Endothelial cell of umbilical vein (primary cell): Measurements from ENCODE around the gene CCNA1. TPM values are rescaled to one million over a fixed set of nuclear protein-coding genes. Genes with fewer than 3 reads are reported as not detected.

ENCODE experiments used
- BruUV-seq: library from RNA; stranded (reverse); fragments of 400-500 nt; replicated peaks from 2 replicates; lab custom pipeline; 2021; lab: Mats Ljungman, UMichigan
- CTCF ChIA-PET: fragments of 300-600, 350-600 bp; sonication (Branson Sonifier 250); formaldehyde crosslinking; loops from one replicate; lab custom pipeline; 2021; ENCODE audit warnings: antibody characterized with exemption, inconsistent platforms; lab: Charles Lee
- POLR2A ChIA-PET: fragments of 300-600, 350-600 bp; sonication (Branson Sonifier 250); formaldehyde crosslinking; loops from one replicate; lab custom pipeline; 2021; ENCODE audit warnings: antibody characterized with exemption, inconsistent platforms; lab: Charles Lee
- DNase-seq: peaks from one replicate; pipeline ENCODE4 v3.0.0-alpha.2; 2011; ENCODE audit warnings: low read depth, low spot score
- FAIRE-seq: peaks from 2 replicates; lab custom pipeline; 2011; peaks lifted over from hg19 to GRCh38; lab: Jason Lieb, UNC
- H2AFZ ChIP-seq: 2 replicates; pipeline ENCODE4 v1.6.0; 2012; ENCODE audit warnings: low read depth, low read length, control low read depth, inconsistent platforms
- H3K27ac ChIP-seq: 2 replicates; pipeline ENCODE4 v1.5.1; 2011; ENCODE audit warnings: low read depth, mild to moderate bottlenecking, control low read depth, low read length, moderate library complexity; ENCODE audit not compliant: insufficient read depth
- H3K27me3 ChIP-seq, 2 experiments: 2 replicates each; pipeline versions ENCODE4 v1.6.0 to v1.6.1; 2011; ENCODE audit warnings: low read length in 2 of 2, mixed read lengths in 1 of 2; ENCODE audit not compliant: control insufficient read depth in 2 of 2, insufficient read depth in 2 of 2
- H3K36me3 ChIP-seq, 2 experiments: 2 replicates in 1 of 2; 3 replicates in 1 of 2; pipeline ENCODE4 v1.5.1; 2011; ENCODE audit warnings: low read length in 2 of 2, mild to moderate bottlenecking in 1 of 2, moderate library complexity in 1 of 2; ENCODE audit not compliant: control insufficient read depth in 2 of 2, insufficient read depth in 2 of 2; ENCODE audit errors: extremely low read depth in 1 of 2
- H3K4me1 ChIP-seq: 3 replicates; pipeline ENCODE4 v1.5.1; 2011; ENCODE audit warnings: mild to moderate bottlenecking, low read length; ENCODE audit not compliant: control insufficient read depth, insufficient read depth; ENCODE audit errors: extremely low read depth
- H3K4me2 ChIP-seq: 2 replicates; pipeline ENCODE4 v1.6.1; 2011; ENCODE audit warnings: low read length, control low read depth, mixed read lengths; ENCODE audit not compliant: insufficient read depth
- H3K4me3 ChIP-seq, 3 experiments: fragments of 200-600 bp in 1 of 3; sonication (generic), shearing (Covaris generic) in 1 of 3; replicated peaks in 1 of 3; 2 replicates each; pipeline ENCODE4 v1.5.1; 2011 to 2016; ENCODE audit warnings: control low read depth in 3 of 3, low read length in 3 of 3, mild to moderate bottlenecking in 2 of 3, inconsistent platforms in 1 of 3, low read depth in 1 of 3, moderate library complexity in 1 of 3; ENCODE audit not compliant: insufficient read depth in 1 of 3
- H3K79me2 ChIP-seq: 2 replicates; pipeline ENCODE4 v1.6.0; 2012; ENCODE audit warnings: low read length, inconsistent platforms; ENCODE audit not compliant: control insufficient read depth, insufficient read depth
- H3K9ac ChIP-seq: replicated peaks from 2 replicates; pipeline ENCODE3; 2011; ENCODE audit warnings: low read length, control low read depth; ENCODE audit not compliant: insufficient read depth; ENCODE audit errors: extremely low read depth
- H3K9me1 ChIP-seq: replicated peaks from 3 replicates; pipeline ENCODE4 v1.6.0; 2011; ENCODE audit warnings: mild to moderate bottlenecking, low read length; ENCODE audit not compliant: control insufficient read depth, insufficient read depth; ENCODE audit errors: extremely low read depth
- H3K9me3 ChIP-seq: replicated peaks from 2 replicates; pipeline ENCODE4 v1.5.1; 2012; ENCODE audit warnings: low read length, inconsistent platforms; ENCODE audit not compliant: control insufficient read depth, insufficient read depth
- H4K20me1 ChIP-seq: replicated peaks from 2 replicates; pipeline ENCODE3; 2011; ENCODE audit warnings: mild to moderate bottlenecking, low read length; ENCODE audit not compliant: control insufficient read depth, insufficient read depth; ENCODE audit errors: extremely low read depth
- CTCF ChIP-seq, 2 donors: IDR thresholded peaks; 1 replicate in 1 of 2; 2 replicates in 1 of 2; pipeline ENCODE4 v1.5.1; 2011; ENCODE audit warnings: low read length in 2 of 2, mild to moderate bottlenecking in 2 of 2, moderate library complexity in 2 of 2, control low read depth in 1 of 2, inconsistent platforms in 1 of 2, low read depth in 1 of 2; ENCODE audit not compliant: insufficient read depth in 1 of 2; ENCODE audit errors: extremely low read depth in 1 of 2
- EZH2 ChIP-seq: IDR thresholded peaks from 2 replicates; pipeline ENCODE4 v1.6.1; 2012; ENCODE audit warnings: borderline replicate concordance, low read depth, mild to moderate bottlenecking, moderate library complexity, low read length, inconsistent platforms; ENCODE audit not compliant: severe bottlenecking
- GATA2 ChIP-seq: IDR thresholded peaks from 2 replicates; pipeline ENCODE4 v1.7.0; 2011; ENCODE audit warnings: low read depth, mild to moderate bottlenecking, moderate library complexity, mixed read lengths, low read length; ENCODE audit not compliant: insufficient read length, insufficient read depth
- JUN ChIP-seq: IDR thresholded peaks from 2 replicates; pipeline ENCODE4 v1.6.1; 2011; ENCODE audit warnings: borderline replicate concordance, low read depth; ENCODE audit not compliant: insufficient read length, insufficient read depth
- MAX ChIP-seq: IDR thresholded peaks from 2 replicates; pipeline ENCODE4 v1.6.1; 2011; ENCODE audit not compliant: insufficient read depth, insufficient read length
- MYC ChIP-seq: IDR thresholded peaks from one replicate; pipeline ENCODE4 v1.6.1; 2011; ENCODE audit warnings: mild to moderate bottlenecking, low read depth, low read length
- POLR2A ChIP-seq: IDR thresholded peaks from 2 replicates; pipeline ENCODE4 v1.6.1; 2012; ENCODE audit warnings: low read depth, mild to moderate bottlenecking, control low read depth, low read length
- POLR2AphosphoS5 ChIP-seq: IDR thresholded peaks from 2 replicates; pipeline ENCODE4 v1.6.1; 2012; ENCODE audit warnings: low read depth, mild to moderate bottlenecking, control low read depth, low read length, moderate library complexity; ENCODE audit not compliant: insufficient read depth
- dilution Hi-C: fragments of 300-500 bp; cut with MboI; formaldehyde crosslinking; loops from one replicate; pipeline ENCODE4 v1.15.0; 2019; ENCODE audit warnings: low sequenced_read_pairs; ENCODE audit not compliant: extremely low pct_ligation_motif_present
- intact Hi-C: fragments of 100-400 bp; cut with micrococcal nuclease; formaldehyde crosslinking; loops from one replicate; pipeline ENCODE4 v1.10.0; 2022
- polyA plus RNA-seq, 4 experiments: library from polyadenylated mRNA; depleted of rRNA in 3 of 4; stranded (reverse) in 3 of 4; unstranded in 1 of 4; fragments of >200 nt; gene quantifications; 2 replicates each; pipeline versions ENCODE4 v1.2.1 to v1.2.3, GENCODE V29; 2011 to 2012; ENCODE audit warnings: missing spikeins in 1 of 4
- total RNA-seq: library from RNA; stranded (reverse); gene quantifications from 2 replicates; pipeline ENCODE4 v1.2.3, GENCODE V29; 2021

CCNA1 gene
- total and polyA plus RNA-seq, 2 donors (not counting 3 experiments of a cell fraction or from before 2014, with no cell fraction given) = 0.46 to 2.8 TPM

GRCh38 chr13:36453516-36453915 lies 21.2 kb downstream of the CCNA1 start:
- H3K9me3 ChIP-seq = no peaks in the 10 kb centered on the region
- H3K27ac ChIP-seq = no peak overlapping the region
- H3K36me3 ChIP-seq = no peaks in the 10 kb centered on the region
- intact Hi-C loops = loop anchor here (1.0 to 2.0 kb wide), 3 partner anchors 33 to 283 kb away; no protein-coding TSS in a partner anchor
- TF ChIP-seq JUN = no peak
- peak; percentile 29 to 41 for TF ChIP-seq CTCF (IDR thresholded peaks at IDR 0.05; ENCODE audit: extremely low read depth in 1 of 2, insufficient read depth in 1 of 2, low read depth in 1 of 2, low read length in 2 of 2)
- BruUV-seq = no TSS peak
- H3K79me2 ChIP-seq = no peaks in the 10 kb centered on the region
- FAIRE-seq = peak; percentile 21
- no peak overlapping the region for H3K9ac ChIP-seq
- no peak overlapping the region for H3K4me2 ChIP-seq
- no peak overlapping the region for H2AFZ ChIP-seq
- H3K27me3 ChIP-seq = peaks cover 0 to 4% of the 10 kb centered on the region in 2 experiments
- no peaks in the 10 kb centered on the region for H4K20me1 ChIP-seq
- H3K4me3 ChIP-seq = no peak overlapping the region
- ChIA-PET POLR2A (no interaction called here), CTCF (interaction anchor here (0.6 to 9.0 kb wide), 48 partner anchors 8 to 555 kb away, joined by 3 to 416 read pairs (median 5); no protein-coding TSS in a partner anchor)
- H3K4me1 ChIP-seq = no peaks in the 10 kb centered on the region
- dilution Hi-C loops = no loop called here
- H3K9me1 ChIP-seq = no peaks in the 10 kb centered on the region
- DNase-seq = peak; percentile 49

GRCh38 chr13:36454121-36454520 lies 21.8 kb downstream of the CCNA1 start:
- intact Hi-C loops (no loop called here), dilution Hi-C loops (no loop called here)
- Histone ChIP-seq H3K27me3 (peaks cover 0 to 4% of the 10 kb centered on the region in 2 experiments), H3K36me3 (no peaks in the 10 kb centered on the region), H3K79me2 (no peaks in the 10 kb centered on the region), H2AFZ (no peak overlapping the region), H3K9me3 (no peaks in the 10 kb centered on the region), H3K4me3 (no peak overlapping the region), H3K9ac (no peak overlapping the region), H4K20me1 (no peaks in the 10 kb centered on the region), H3K4me2 (no peak overlapping the region), H3K9me1 (no peaks in the 10 kb centered on the region), H3K4me1 (no peaks in the 10 kb centered on the region), H3K27ac (no peak overlapping the region)
- ChIA-PET CTCF (interaction anchor here (0.6 to 9.0 kb wide), 48 partner anchors 9 to 555 kb away, joined by 3 to 416 read pairs (median 5); no protein-coding TSS in a partner anchor), POLR2A (no interaction called here)
- TF ChIP-seq CTCF (IDR thresholded peaks at IDR 0.05; ENCODE audit: extremely low read depth in 1 of 2, insufficient read depth in 1 of 2, low read depth in 1 of 2, low read length in 2 of 2) (no peak), POLR2A (no peak), MAX (no peak), MYC (no peak), EZH2 (no peak), GATA2 (no peak), POLR2AphosphoS5 (no peak)
- no peak for DNase-seq
- no TSS peak for BruUV-seq
- FAIRE-seq = no peak
